ENCODE data around the gene PRKCH. TPM values are rescaled to one million over a fixed set of nuclear protein-coding genes. Genes with fewer than 3 reads are reported as not detected.

Gene PRKCH
- total RNA-seq, 2 experiments from 2014 or later = 0.85 to 2.3 TPM

DNA sequence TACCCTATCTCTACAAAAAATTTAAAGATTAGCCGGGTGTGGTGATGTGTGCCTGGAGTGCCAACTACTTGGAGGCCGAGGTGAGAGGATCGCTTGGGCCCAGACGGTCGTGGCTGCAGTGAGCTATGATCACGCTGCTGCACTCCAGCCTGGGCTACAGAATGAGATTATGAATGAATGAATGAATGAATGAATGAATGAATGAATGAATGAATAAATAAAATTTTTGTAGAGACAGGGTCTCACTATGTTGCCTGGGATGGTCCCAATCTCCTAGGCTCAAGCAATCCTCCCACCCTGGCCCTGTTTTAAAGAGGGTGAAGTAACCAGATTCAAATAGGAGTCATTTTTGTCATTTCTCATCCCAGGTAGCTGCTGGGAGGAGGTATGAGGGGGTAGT, 197.7 kb downstream of the PRKCH start:
- TF ChIP-seq, protein P1, sequence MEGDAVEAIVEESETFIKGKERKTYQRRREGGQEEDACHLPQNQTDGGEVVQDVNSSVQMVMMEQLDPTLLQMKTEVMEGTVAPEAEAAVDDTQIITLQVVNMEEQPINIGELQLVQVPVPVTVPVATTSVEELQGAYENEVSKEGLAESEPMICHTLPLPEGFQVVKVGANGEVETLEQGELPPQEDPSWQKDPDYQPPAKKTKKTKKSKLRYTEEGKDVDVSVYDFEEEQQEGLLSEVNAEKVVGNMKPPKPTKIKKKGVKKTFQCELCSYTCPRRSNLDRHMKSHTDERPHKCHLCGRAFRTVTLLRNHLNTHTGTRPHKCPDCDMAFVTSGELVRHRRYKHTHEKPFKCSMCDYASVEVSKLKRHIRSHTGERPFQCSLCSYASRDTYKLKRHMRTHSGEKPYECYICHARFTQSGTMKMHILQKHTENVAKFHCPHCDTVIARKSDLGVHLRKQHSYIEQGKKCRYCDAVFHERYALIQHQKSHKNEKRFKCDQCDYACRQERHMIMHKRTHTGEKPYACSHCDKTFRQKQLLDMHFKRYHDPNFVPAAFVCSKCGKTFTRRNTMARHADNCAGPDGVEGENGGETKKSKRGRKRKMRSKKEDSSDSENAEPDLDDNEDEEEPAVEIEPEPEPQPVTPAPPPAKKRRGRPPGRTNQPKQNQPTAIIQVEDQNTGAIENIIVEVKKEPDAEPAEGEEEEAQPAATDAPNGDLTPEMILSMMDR (conservative IDR thresholded peaks at IDR 0.05; ENCODE audit: low read length) = no peak
- no peak for TF ChIP-seq EZH2phosphoT487 (IDR thresholded peaks at IDR 0.05; ENCODE audit: borderline replicate concordance, low read depth, low read length)
- no peaks in the 10 kb centered on the region for H3K79me2 ChIP-seq (ENCODE audit: insufficient read depth, low read depth, low read length)
- BruUV-seq (replicated peaks) = no TSS peak
- H3K4me3 ChIP-seq (ENCODE audit: low read depth, low read length, poor library complexity, severe bottlenecking) = no peak overlapping the region
- ChIA-PET CTCF (ENCODE audit: unreplicated experiment) (no interaction called here), POLR2A (interaction anchor here (1.2 to 2.3 kb wide), 4 partner anchors 8 to 38 kb away, joined by 3 to 9 read pairs (median 6); no protein-coding TSS in a partner anchor)
- H3K27ac ChIP-seq (ENCODE audit: low read depth, low read length, poor library complexity, severe bottlenecking) = no peak overlapping the region
- H3K36me3 ChIP-seq (ENCODE audit: insufficient read depth, low read length) = no peaks in the 10 kb centered on the region
- H4K20me1 ChIP-seq (ENCODE audit: insufficient read depth, low read length) = no peaks in the 10 kb centered on the region
- no peak overlapping the region for H2AFZ ChIP-seq (ENCODE audit: low read length)
- H3K9me2 ChIP-seq (ENCODE audit: insufficient read depth, low read length) = no peaks in the 10 kb centered on the region
- DNase-seq (ENCODE audit: low spot score) = no peak
- H3K9me3 ChIP-seq (ENCODE audit: low read length) = no peaks in the 10 kb centered on the region
- peaks cover 3% of the 10 kb centered on the region for H3K4me1 ChIP-seq (ENCODE audit: insufficient read depth, low read length, poor library complexity, severe bottlenecking)
- intact Hi-C loops (cut with micrococcal nuclease; ENCODE audit: unreplicated experiment) = no loop called here
- H3K4me2 ChIP-seq (ENCODE audit: low read length) = no peak overlapping the region

DNA sequence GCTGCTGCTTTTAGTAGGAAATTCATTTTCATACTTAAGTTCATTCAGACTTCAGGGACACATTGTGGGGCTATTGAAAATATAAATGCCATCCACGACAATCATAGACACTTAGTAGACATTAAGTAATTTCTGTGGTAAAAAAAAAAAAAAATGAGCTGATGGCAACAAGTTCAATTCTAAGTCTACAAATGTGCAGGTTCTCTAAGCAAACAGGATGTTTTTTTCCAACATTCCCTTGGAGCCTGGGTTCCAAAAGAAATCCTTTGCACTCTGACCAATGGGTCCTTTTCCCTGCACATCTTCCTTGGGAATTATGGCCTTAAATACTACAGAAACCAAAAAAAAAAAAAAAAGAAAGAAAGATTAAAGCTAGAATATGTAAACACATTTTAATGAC, 198.4 kb downstream of the PRKCH start:
- TF ChIP-seq EZH2phosphoT487 (IDR thresholded peaks at IDR 0.05; ENCODE audit: borderline replicate concordance, low read depth, low read length) = no peak
- TF ChIP-seq, protein P1 (conservative IDR thresholded peaks at IDR 0.05; ENCODE audit: low read length) = no peak
- Histone ChIP-seq H3K9me3 (ENCODE audit: low read length) (no peaks in the 10 kb centered on the region), H3K4me1 (ENCODE audit: insufficient read depth, low read length, poor library complexity, severe bottlenecking) (peaks cover 3% of the 10 kb centered on the region), H3K27ac (ENCODE audit: low read depth, low read length, poor library complexity, severe bottlenecking) (no peak overlapping the region), H3K36me3 (ENCODE audit: insufficient read depth, low read length) (no peaks in the 10 kb centered on the region), H3K79me2 (ENCODE audit: insufficient read depth, low read depth, low read length) (no peaks in the 10 kb centered on the region), H3K4me3 (ENCODE audit: low read depth, low read length, poor library complexity, severe bottlenecking) (no peak overlapping the region), H2AFZ (ENCODE audit: low read length) (no peak overlapping the region), H3K9me2 (ENCODE audit: insufficient read depth, low read length) (no peaks in the 10 kb centered on the region), H3K4me2 (ENCODE audit: low read length) (no peak overlapping the region), H4K20me1 (ENCODE audit: insufficient read depth, low read length) (no peaks in the 10 kb centered on the region)
- intact Hi-C loops (cut with micrococcal nuclease; ENCODE audit: unreplicated experiment) = no loop called here
- CTCF ChIA-PET (ENCODE audit: unreplicated experiment) = no interaction called here
- DNase-seq (ENCODE audit: low spot score) = no peak
- POLR2A ChIA-PET = interaction anchor here (0.6 to 2.3 kb wide), 10 partner anchors 9 to 179 kb away, joined by 3 to 16 read pairs (median 4); no protein-coding TSS in a partner anchor
- no TSS peak for BruUV-seq (replicated peaks)

DNA sequence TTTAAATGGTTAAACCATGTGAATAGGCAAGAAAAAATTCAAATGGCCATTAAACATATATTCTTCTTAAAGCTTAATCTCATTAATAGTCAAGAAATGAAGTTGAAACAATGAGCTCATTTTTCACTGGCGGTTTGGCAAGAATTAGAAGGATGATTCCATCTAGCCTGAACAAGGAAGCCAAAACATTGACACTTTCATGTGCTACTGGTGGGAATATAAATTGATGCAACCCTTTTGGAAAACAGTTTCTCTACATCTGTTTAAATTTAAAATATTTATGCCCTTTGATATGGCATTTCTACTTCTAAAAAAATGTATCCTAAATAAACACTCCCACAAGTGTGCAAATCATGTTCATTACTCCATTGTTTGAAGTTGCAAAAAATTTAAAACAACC, 199.2 kb downstream of the PRKCH start:
- ChIA-PET CTCF (ENCODE audit: unreplicated experiment) (no interaction called here), POLR2A (interaction anchor here (1.1 to 2.3 kb wide), 8 partner anchors 10 to 41 kb away, joined by 3 to 16 read pairs (median 5); no protein-coding TSS in a partner anchor)

More for the DNA sequence above, 199.2 kb downstream of the PRKCH start:
- Histone ChIP-seq H2AFZ (ENCODE audit: low read length) (no peak overlapping the region), H3K4me1 (ENCODE audit: insufficient read depth, low read length, poor library complexity, severe bottlenecking) (peaks cover 3% of the 10 kb centered on the region), H3K9me3 (ENCODE audit: low read length) (no peaks in the 10 kb centered on the region), H3K4me2 (ENCODE audit: low read length) (no peak overlapping the region), H3K9me2 (ENCODE audit: insufficient read depth, low read length) (no peaks in the 10 kb centered on the region), H3K4me3 (ENCODE audit: low read depth, low read length, poor library complexity, severe bottlenecking) (no peak overlapping the region), H3K79me2 (ENCODE audit: insufficient read depth, low read depth, low read length) (no peaks in the 10 kb centered on the region), H4K20me1 (ENCODE audit: insufficient read depth, low read length) (no peaks in the 10 kb centered on the region), H3K36me3 (ENCODE audit: insufficient read depth, low read length) (no peaks in the 10 kb centered on the region), H3K27ac (ENCODE audit: low read depth, low read length, poor library complexity, severe bottlenecking) (no peak overlapping the region)
- BruUV-seq (replicated peaks) = no TSS peak
- intact Hi-C loops (cut with micrococcal nuclease; ENCODE audit: unreplicated experiment) = no loop called here
- no peak for DNase-seq (ENCODE audit: low spot score)
- TF ChIP-seq, protein P1 (conservative IDR thresholded peaks at IDR 0.05; ENCODE audit: low read length) = no peak
- no peak for TF ChIP-seq EZH2phosphoT487 (IDR thresholded peaks at IDR 0.05; ENCODE audit: borderline replicate concordance, low read depth, low read length)
